HCT116 (cell line): ENCODE results near the gene BMPER. TPM values are rescaled to one million over a fixed set of nuclear protein-coding genes. Genes with fewer than 3 reads are reported as not detected.

ENCODE experiments used
- ATAC-seq: fragments of 200-7000 bp; cut with Tn5 transposase; 2 replicates; pipeline ENCODE4 v1.9.1; 2020; ENCODE audit warnings: mild to moderate bottlenecking, moderate library complexity
- BruUV-seq: library from RNA; stranded (reverse); fragments of 400-500 nt; replicated peaks from 2 replicates; lab custom pipeline; 2021; lab: Mats Ljungman, UMichigan
- CTCF ChIA-PET: fragments of 300-600 bp; sonication (Branson Sonifier 250); formaldehyde crosslinking; loops from one replicate; lab custom pipeline; 2021; ENCODE audit warnings: antibody characterized with exemption; lab: Charles Lee
- POLR2A ChIA-PET: fragments of 300-600, 350-600 bp; sonication (Branson Sonifier 250); formaldehyde crosslinking; loops from one replicate; lab custom pipeline; 2021; ENCODE audit warnings: antibody characterized with exemption; lab: Charles Lee
- RAD21 ChIA-PET, 2 experiments: fragments of 300-600 bp; sonication (Branson Sonifier 250); formaldehyde crosslinking; loops; one replicate each; lab custom pipeline; 2023; ENCODE audit warnings: low total read pairs in 2 of 2; ENCODE audit not compliant: uncharacterized antibody in 2 of 2, unreplicated experiment in 2 of 2, low non-redundant PET in 1 of 2; lab: Charles Lee
- DNase-seq: peaks from one replicate; pipeline ENCODE4 v3.0.0-alpha.2; 2010; ENCODE audit warnings: low read depth, low spot score
- H2AFZ ChIP-seq: fragments of 200-600 bp; shearing (Covaris generic), sonication (generic); 2 replicates; pipeline ENCODE4 v1.6.1; 2017; ENCODE audit warnings: low read depth, mixed run types, mixed read lengths, antibody characterized with exemption, low read length; ENCODE audit not compliant: poor library complexity, severe bottlenecking
- H3K27ac ChIP-seq: 2 replicates; pipeline ENCODE4 v1.5.1; 2012; ENCODE audit warnings: low read depth, low read length
- H3K27me3 ChIP-seq: fragments of 200-600 bp; sonication (generic); 2 replicates; pipeline ENCODE4 v1.6.1; 2016; ENCODE audit warnings: mixed run types, low read length, mixed read lengths; ENCODE audit not compliant: insufficient read depth
- H3K36me3 ChIP-seq, 2 experiments: fragments of 200-500 bp in 1 of 2; fragments of 200-600 bp in 1 of 2; sonication (Bioruptor generic) in 1 of 2; sonication (generic) in 1 of 2; 2 replicates each; pipeline versions ENCODE4 v1.5.1 to v1.6.1; 2014 to 2016; ENCODE audit warnings: low read length in 2 of 2, inconsistent platforms in 1 of 2, mixed read lengths in 1 of 2, mixed run types in 1 of 2; ENCODE audit not compliant: insufficient read depth in 2 of 2, control insufficient read depth in 1 of 2
- H3K4me1 ChIP-seq, 2 experiments: fragments of 200-600 bp in 1 of 2; sonication (generic) in 1 of 2; 2 replicates each; pipeline versions ENCODE4 v1.5.1 to v1.6.1; 2012 to 2017; ENCODE audit warnings: low read length in 2 of 2, inconsistent platforms in 1 of 2, mild to moderate bottlenecking in 1 of 2, mixed read lengths in 1 of 2, mixed run types in 1 of 2, moderate library complexity in 1 of 2; ENCODE audit not compliant: insufficient read depth in 2 of 2, control insufficient read depth in 1 of 2
- H3K4me2 ChIP-seq: fragments of 200-600 bp; sonication (generic); 2 replicates; pipeline ENCODE4 v1.6.1; 2017; ENCODE audit warnings: mixed run types, low read length, mixed read lengths
- H3K4me3 ChIP-seq, 2 experiments: fragments of 200-600 bp in 1 of 2; sonication (generic) in 1 of 2; replicated peaks in 1 of 2; 2 replicates each; pipeline ENCODE4 v1.5.1; 2011 to 2016; ENCODE audit warnings: low read length in 2 of 2, control low read depth in 1 of 2, low read depth in 1 of 2, mild to moderate bottlenecking in 1 of 2, mixed read lengths in 1 of 2, mixed run types in 1 of 2
- H3K79me2 ChIP-seq: fragments of 200-600 bp; sonication (generic); 2 replicates; pipeline ENCODE4 v1.6.1; 2017; ENCODE audit warnings: mild to moderate bottlenecking, mixed run types, low read length, moderate library complexity, mixed read lengths; ENCODE audit not compliant: insufficient read depth
- H3K9ac ChIP-seq: fragments of 200-600 bp; sonication (generic); 2 replicates; pipeline ENCODE4 v1.6.1; 2016; ENCODE audit warnings: low read length, mixed read lengths
- H3K9me2 ChIP-seq: fragments of 200-600 bp; sonication (generic), shearing (Covaris generic); 2 replicates; pipeline ENCODE4 v1.6.1; 2017; ENCODE audit warnings: mixed run types, mild to moderate bottlenecking, moderate library complexity; ENCODE audit not compliant: insufficient read depth
- H3K9me3 ChIP-seq, 2 experiments: fragments of 200-500 bp in 1 of 2; fragments of 200-600 bp in 1 of 2; sonication (Bioruptor generic) in 1 of 2; sonication (generic) in 1 of 2; 2 replicates each; pipeline ENCODE4 v1.6.1; 2014 to 2017; ENCODE audit warnings: low read length in 2 of 2, mixed read lengths in 2 of 2, inconsistent platforms in 1 of 2, low read depth in 1 of 2, mild to moderate bottlenecking in 1 of 2, mixed run types in 1 of 2, moderate library complexity in 1 of 2; ENCODE audit not compliant: control insufficient read depth in 1 of 2, insufficient read depth in 1 of 2
- H4K20me1 ChIP-seq: fragments of 200-600 bp; sonication (generic), shearing (Covaris generic); 2 replicates; pipeline ENCODE4 v1.6.1; 2017; ENCODE audit warnings: mixed run types, mild to moderate bottlenecking, moderate library complexity; ENCODE audit not compliant: insufficient read depth
- CBX3 ChIP-seq: IDR thresholded peaks from 2 replicates; pipeline ENCODE4 v1.6.1; 2012; ENCODE audit warnings: low read depth
- EGR1 ChIP-seq: IDR thresholded peaks from 2 replicates; pipeline ENCODE4 v1.6.1; 2012; ENCODE audit warnings: low read depth
- EZH2 ChIP-seq: fragments of 200-600 bp; sonication (generic); IDR thresholded peaks from 2 replicates; pipeline ENCODE4 v1.6.1; 2017; ENCODE audit warnings: antibody characterized with exemption, mixed run types
- FOSL1 ChIP-seq: IDR thresholded peaks from 2 replicates; pipeline ENCODE4 v1.6.1; 2012; ENCODE audit warnings: low read depth
- SIN3A ChIP-seq: IDR thresholded peaks from 2 replicates; pipeline ENCODE4 v1.6.1; 2012; ENCODE audit warnings: low read depth
- intact Hi-C: fragments of 100-400 bp; cut with micrococcal nuclease; formaldehyde crosslinking; loops from 2 replicates; pipeline ENCODE4 v1.10.0; 2022
- total RNA-seq: library from RNA; stranded (reverse); gene quantifications from one replicate; pipeline ENCODE4 v1.2.1, GENCODE V29; 2021; ENCODE audit not compliant: unreplicated experiment
- TF ChIP-seq, protein P1 (sequence below): IDR thresholded peaks from 2 replicates; pipeline ENCODE4 v1.6.1; 2012; ENCODE audit warnings: low read depth
- TF ChIP-seq, protein P2 (sequence below), 3 experiments: fragments of 200-600 bp in 1 of 3; sonication (generic) in 1 of 3; IDR thresholded peaks in 2 of 3; conservative IDR thresholded peaks in 1 of 3; 2 replicates each; pipeline ENCODE4 v1.5.1; 2012 to 2017; ENCODE audit warnings: low read depth in 2 of 3, low read length in 2 of 3, antibody characterized with exemption in 1 of 3, borderline replicate concordance in 1 of 3, control low read depth in 1 of 3, mild to moderate bottlenecking in 1 of 3, mixed read lengths in 1 of 3, mixed run types in 1 of 3, moderate library complexity in 1 of 3; ENCODE audit not compliant: insufficient read depth in 1 of 3
- TF ChIP-seq, protein P3 (sequence below): IDR thresholded peaks from 2 replicates; pipeline ENCODE4 v1.6.1; 2012

Gene BMPER
- total RNA-seq, 1 experiment from 2014 or later: not detected

DNA sequence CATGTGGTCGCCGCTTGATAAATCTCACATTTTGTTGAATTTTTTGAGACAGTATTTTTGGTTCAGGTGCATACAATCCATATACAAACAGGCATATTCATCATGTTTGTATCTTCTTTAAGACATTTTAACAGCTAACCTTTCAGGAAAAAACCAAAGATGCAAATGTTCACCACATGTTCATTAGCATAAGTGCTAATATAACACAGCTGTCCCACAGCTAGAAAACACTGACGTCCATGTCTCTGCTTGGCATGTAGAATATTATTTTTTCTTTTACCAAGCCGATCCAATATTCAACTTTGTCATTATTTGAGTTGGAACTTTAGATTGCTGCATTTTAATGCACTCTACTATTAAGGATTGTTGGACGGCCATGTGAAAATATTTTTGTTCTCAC, 31.2 kb downstream of the BMPER start:
- Histone ChIP-seq H3K79me2 (no peaks in the 10 kb centered on the region), H4K20me1 (no peaks in the 10 kb centered on the region), H3K27ac (no peak overlapping the region), H3K4me3 (no peak overlapping the region), H3K4me2 (no peak overlapping the region), H3K4me1 (peaks cover 3 to 8% of the 10 kb centered on the region in 2 experiments; a peak in 3 of 4 replicates), H2AFZ (no peak overlapping the region), H3K27me3 (no peaks in the 10 kb centered on the region), H3K9me3 (no peaks in the 10 kb centered on the region)
- DNase-seq (no peak), ATAC-seq (no peak)
- POLR2A ChIA-PET: no interaction called here
- RAD21 ChIA-PET: no interaction called here
- BruUV-seq: no TSS peak
- TF ChIP-seq EZH2 (no peak), FOSL1 (no peak), EGR1 (no peak), CBX3 (no peak), SIN3A (no peak)
- TF ChIP-seq, protein P1, sequence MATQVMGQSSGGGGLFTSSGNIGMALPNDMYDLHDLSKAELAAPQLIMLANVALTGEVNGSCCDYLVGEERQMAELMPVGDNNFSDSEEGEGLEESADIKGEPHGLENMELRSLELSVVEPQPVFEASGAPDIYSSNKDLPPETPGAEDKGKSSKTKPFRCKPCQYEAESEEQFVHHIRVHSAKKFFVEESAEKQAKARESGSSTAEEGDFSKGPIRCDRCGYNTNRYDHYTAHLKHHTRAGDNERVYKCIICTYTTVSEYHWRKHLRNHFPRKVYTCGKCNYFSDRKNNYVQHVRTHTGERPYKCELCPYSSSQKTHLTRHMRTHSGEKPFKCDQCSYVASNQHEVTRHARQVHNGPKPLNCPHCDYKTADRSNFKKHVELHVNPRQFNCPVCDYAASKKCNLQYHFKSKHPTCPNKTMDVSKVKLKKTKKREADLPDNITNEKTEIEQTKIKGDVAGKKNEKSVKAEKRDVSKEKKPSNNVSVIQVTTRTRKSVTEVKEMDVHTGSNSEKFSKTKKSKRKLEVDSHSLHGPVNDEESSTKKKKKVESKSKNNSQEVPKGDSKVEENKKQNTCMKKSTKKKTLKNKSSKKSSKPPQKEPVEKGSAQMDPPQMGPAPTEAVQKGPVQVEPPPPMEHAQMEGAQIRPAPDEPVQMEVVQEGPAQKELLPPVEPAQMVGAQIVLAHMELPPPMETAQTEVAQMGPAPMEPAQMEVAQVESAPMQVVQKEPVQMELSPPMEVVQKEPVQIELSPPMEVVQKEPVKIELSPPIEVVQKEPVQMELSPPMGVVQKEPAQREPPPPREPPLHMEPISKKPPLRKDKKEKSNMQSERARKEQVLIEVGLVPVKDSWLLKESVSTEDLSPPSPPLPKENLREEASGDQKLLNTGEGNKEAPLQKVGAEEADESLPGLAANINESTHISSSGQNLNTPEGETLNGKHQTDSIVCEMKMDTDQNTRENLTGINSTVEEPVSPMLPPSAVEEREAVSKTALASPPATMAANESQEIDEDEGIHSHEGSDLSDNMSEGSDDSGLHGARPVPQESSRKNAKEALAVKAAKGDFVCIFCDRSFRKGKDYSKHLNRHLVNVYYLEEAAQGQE: no peak
- TF ChIP-seq, protein P2, sequence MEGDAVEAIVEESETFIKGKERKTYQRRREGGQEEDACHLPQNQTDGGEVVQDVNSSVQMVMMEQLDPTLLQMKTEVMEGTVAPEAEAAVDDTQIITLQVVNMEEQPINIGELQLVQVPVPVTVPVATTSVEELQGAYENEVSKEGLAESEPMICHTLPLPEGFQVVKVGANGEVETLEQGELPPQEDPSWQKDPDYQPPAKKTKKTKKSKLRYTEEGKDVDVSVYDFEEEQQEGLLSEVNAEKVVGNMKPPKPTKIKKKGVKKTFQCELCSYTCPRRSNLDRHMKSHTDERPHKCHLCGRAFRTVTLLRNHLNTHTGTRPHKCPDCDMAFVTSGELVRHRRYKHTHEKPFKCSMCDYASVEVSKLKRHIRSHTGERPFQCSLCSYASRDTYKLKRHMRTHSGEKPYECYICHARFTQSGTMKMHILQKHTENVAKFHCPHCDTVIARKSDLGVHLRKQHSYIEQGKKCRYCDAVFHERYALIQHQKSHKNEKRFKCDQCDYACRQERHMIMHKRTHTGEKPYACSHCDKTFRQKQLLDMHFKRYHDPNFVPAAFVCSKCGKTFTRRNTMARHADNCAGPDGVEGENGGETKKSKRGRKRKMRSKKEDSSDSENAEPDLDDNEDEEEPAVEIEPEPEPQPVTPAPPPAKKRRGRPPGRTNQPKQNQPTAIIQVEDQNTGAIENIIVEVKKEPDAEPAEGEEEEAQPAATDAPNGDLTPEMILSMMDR (IDR thresholded peaks at IDR 0.05 in 2 of 3, conservative IDR thresholded peaks at IDR 0.05 in 1 of 3; ENCODE audit: borderline replicate concordance in 1 of 3, insufficient read depth in 1 of 3, low read depth in 2 of 3, low read length in 2 of 3): no peak
- TF ChIP-seq, protein P3, sequence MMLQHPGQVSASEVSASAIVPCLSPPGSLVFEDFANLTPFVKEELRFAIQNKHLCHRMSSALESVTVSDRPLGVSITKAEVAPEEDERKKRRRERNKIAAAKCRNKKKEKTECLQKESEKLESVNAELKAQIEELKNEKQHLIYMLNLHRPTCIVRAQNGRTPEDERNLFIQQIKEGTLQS: no peak
- TF ChIP-seq, all 23 proteins: peak for 0
- Histone ChIP-seq H3K36me3 (no peaks in the 10 kb centered on the region), H3K9ac (no peak overlapping the region), H3K9me2 (no peaks in the 10 kb centered on the region)
- CTCF ChIA-PET: no interaction called here
- intact Hi-C loops: no loop called here
